ENCODE data around the gene NR2E3.
A peak's percentile ranks its signal among the peaks of the same experiment; 100 is the strongest.

The NR2E3 gene

DNA sequence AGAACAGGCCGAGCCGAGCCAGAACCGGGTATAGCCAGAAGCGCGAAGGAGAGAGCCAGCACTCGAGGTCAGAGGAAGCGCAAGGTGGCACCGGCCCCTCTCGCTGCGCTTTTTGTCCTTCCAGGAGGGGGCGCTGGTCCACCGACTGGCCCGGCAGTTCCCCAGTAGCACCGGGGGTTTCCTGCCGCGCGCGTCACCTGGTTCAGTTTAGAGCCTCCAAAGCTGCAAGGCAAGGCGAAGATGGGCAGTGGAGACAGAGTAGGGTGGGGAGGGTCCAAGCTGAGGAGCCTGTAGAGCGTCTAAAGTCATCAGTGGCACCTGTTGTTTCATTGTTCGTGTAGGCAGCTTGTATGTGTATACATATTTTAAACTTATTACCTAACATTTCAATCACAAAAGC is 7.6 kb upstream of the NR2E3 start:
- no peak for ATAC-seq (ENCODE audit: insufficient read depth, low read depth)
- Histone ChIP-seq H3K79me2 (ENCODE audit: insufficient read depth, low read length) (no peaks in the 10 kb centered on the region), H3K4me3 (ENCODE audit: low read depth in 1 of 2, low read length in 2 of 2) (no peak overlapping the region), H3K27me3 (ENCODE audit: insufficient read depth, low read length, poor library complexity) (no peaks in the 10 kb centered on the region), H4K20me1 (ENCODE audit: insufficient read depth, low read length) (no peaks in the 10 kb centered on the region), H2AFZ (ENCODE audit: low read depth, low read length) (no peak overlapping the region), H3K4me2 (ENCODE audit: insufficient read depth, low read length) (no peak overlapping the region), H3K9ac (ENCODE audit: low read depth, low read length) (no peak overlapping the region), H3K9me3 (ENCODE audit: insufficient read depth, low read length, severe bottlenecking) (no peaks in the 10 kb centered on the region), H3K4me1 (ENCODE audit: insufficient read depth, low read length) (no peaks in the 10 kb centered on the region), H3K36me3 (ENCODE audit: insufficient read depth, low read length) (no peaks in the 10 kb centered on the region), H3K27ac (ENCODE audit: low read length) (no peak overlapping the region)
- DNase-seq = no peak
- TF ChIP-seq, protein P1, sequence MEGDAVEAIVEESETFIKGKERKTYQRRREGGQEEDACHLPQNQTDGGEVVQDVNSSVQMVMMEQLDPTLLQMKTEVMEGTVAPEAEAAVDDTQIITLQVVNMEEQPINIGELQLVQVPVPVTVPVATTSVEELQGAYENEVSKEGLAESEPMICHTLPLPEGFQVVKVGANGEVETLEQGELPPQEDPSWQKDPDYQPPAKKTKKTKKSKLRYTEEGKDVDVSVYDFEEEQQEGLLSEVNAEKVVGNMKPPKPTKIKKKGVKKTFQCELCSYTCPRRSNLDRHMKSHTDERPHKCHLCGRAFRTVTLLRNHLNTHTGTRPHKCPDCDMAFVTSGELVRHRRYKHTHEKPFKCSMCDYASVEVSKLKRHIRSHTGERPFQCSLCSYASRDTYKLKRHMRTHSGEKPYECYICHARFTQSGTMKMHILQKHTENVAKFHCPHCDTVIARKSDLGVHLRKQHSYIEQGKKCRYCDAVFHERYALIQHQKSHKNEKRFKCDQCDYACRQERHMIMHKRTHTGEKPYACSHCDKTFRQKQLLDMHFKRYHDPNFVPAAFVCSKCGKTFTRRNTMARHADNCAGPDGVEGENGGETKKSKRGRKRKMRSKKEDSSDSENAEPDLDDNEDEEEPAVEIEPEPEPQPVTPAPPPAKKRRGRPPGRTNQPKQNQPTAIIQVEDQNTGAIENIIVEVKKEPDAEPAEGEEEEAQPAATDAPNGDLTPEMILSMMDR (IDR thresholded peaks at IDR 0.05; ENCODE audit: borderline replicate concordance, extremely low read depth, low read length, poor library complexity, severe bottlenecking) = peak; percentile 45
- no peak for TF ChIP-seq EZH2 (IDR thresholded peaks at IDR 0.05; ENCODE audit: borderline replicate concordance, low read depth, low read length, severe bottlenecking)

GRCh38 chr15:71804226-71804625 is 6.1 kb upstream of the NR2E3 start:
- Histone ChIP-seq H3K27me3 (ENCODE audit: insufficient read depth, low read length, poor library complexity) (peaks cover 3% of the 10 kb centered on the region), H3K36me3 (ENCODE audit: insufficient read depth, low read length) (no peaks in the 10 kb centered on the region), H3K79me2 (ENCODE audit: insufficient read depth, low read length) (no peaks in the 10 kb centered on the region), H3K4me1 (ENCODE audit: insufficient read depth, low read length) (no peaks in the 10 kb centered on the region), H3K9me3 (ENCODE audit: insufficient read depth, low read length, severe bottlenecking) (no peaks in the 10 kb centered on the region), H3K9ac (ENCODE audit: low read depth, low read length) (no peak overlapping the region), H3K27ac (ENCODE audit: low read length) (no peak overlapping the region), H3K4me2 (ENCODE audit: insufficient read depth, low read length) (no peak overlapping the region), H2AFZ (ENCODE audit: low read depth, low read length) (no peak overlapping the region), H4K20me1 (ENCODE audit: insufficient read depth, low read length) (no peaks in the 10 kb centered on the region), H3K4me3 (ENCODE audit: low read depth in 1 of 2, low read length in 2 of 2) (no peak overlapping the region)
- DNase-seq (no peak), ATAC-seq (ENCODE audit: insufficient read depth, low read depth) (no peak)
- no peak for TF ChIP-seq EZH2 (IDR thresholded peaks at IDR 0.05; ENCODE audit: borderline replicate concordance, low read depth, low read length, severe bottlenecking)
- TF ChIP-seq, protein P1 (IDR thresholded peaks at IDR 0.05; ENCODE audit: borderline replicate concordance, extremely low read depth, low read length, poor library complexity, severe bottlenecking) = no peak

DNA sequence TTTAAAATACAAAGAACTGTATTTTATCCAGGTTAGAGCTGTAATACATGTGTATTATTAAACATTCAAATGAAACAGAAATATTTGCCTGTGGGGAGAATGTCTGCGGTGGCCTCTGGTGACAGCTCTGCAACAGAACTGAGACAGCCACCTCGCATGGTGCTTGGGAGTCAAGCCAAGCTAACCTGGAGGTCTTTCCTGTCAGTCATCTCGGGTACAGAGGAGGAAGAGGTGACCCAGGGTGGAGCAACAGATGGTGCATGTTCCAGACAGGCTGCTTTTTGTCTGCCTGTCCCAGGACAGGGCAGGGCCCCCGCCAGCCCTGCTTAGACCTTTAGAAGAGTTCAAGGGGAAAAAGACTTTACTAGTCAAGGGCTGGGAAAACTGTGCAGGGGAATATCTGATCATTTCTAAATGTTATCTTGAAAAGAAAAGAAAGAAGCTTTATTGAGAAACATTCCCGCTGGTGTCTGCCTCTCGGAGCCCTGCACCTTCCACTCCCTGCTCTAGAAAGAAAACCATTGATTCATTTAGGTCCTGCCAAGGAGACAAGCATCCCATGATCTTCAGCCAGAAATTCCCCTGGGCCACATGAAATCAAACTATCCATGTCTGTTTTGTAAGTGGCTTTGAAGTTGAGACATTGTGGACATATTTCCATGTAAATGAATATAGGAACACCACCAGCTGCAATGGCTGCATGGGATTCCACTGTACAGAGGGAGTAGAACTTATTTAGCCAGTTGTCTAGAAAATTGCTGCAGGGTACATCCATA is 5.5 kb upstream of the NR2E3 start:
- Histone ChIP-seq H3K36me3 (ENCODE audit: insufficient read depth, low read length) (no peaks in the 10 kb centered on the region), H3K27me3 (ENCODE audit: insufficient read depth, low read length, poor library complexity) (peaks cover 3% of the 10 kb centered on the region), H3K4me1 (ENCODE audit: insufficient read depth, low read length) (no peaks in the 10 kb centered on the region), H3K9me3 (ENCODE audit: insufficient read depth, low read length, severe bottlenecking) (no peaks in the 10 kb centered on the region), H2AFZ (ENCODE audit: low read depth, low read length) (no peak overlapping the region), H3K27ac (ENCODE audit: low read length) (no peak overlapping the region), H3K4me3 (ENCODE audit: low read depth in 1 of 2, low read length in 2 of 2) (no peak overlapping the region), H3K9ac (ENCODE audit: low read depth, low read length) (no peak overlapping the region), H3K79me2 (ENCODE audit: insufficient read depth, low read length) (no peaks in the 10 kb centered on the region), H4K20me1 (ENCODE audit: insufficient read depth, low read length) (no peaks in the 10 kb centered on the region), H3K4me2 (ENCODE audit: insufficient read depth, low read length) (no peak overlapping the region)
- ATAC-seq (ENCODE audit: insufficient read depth, low read depth) = no peak
- TF ChIP-seq EZH2 (IDR thresholded peaks at IDR 0.05; ENCODE audit: borderline replicate concordance, low read depth, low read length, severe bottlenecking) = no peak
- TF ChIP-seq, protein P1 (IDR thresholded peaks at IDR 0.05; ENCODE audit: borderline replicate concordance, extremely low read depth, low read length, poor library complexity, severe bottlenecking) = no peak
- DNase-seq = no peak
